Neutrophil (primary cell): ENCODE results near the gene YARS2.

Experiments
- H3K27ac ChIP-seq: fragments of 200-600 bp; sonication (generic); 2 replicates; pipeline ENCODE4 v1.5.1; 2016; ENCODE audit warnings: mild to moderate bottlenecking, moderate library complexity
- H3K27me3 ChIP-seq: fragments of 200-600 bp; sonication (generic); 2 replicates; pipeline ENCODE4 v1.6.0; 2016; ENCODE audit warnings: mild to moderate bottlenecking
- H3K36me3 ChIP-seq: fragments of 200-600 bp; sonication (generic); 2 replicates; pipeline ENCODE4 v1.5.1; 2017
- H3K4me1 ChIP-seq, 2 experiments: fragments of 200-600 bp in 1 of 2; sonication (generic) in 1 of 2; 1 replicate in 1 of 2; 2 replicates in 1 of 2; pipeline versions ENCODE4 v1.5.1 to v1.6.1; 2013 to 2016; ENCODE audit warnings: low read depth in 1 of 2, low read length in 1 of 2, mild to moderate bottlenecking in 1 of 2, moderate library complexity in 1 of 2; ENCODE audit not compliant: control insufficient read depth in 1 of 2, insufficient read depth in 1 of 2
- H3K4me3 ChIP-seq, 2 experiments: fragments of 200-600 bp in 1 of 2; sonication (generic) in 1 of 2; 1 replicate in 1 of 2; 2 replicates in 1 of 2; pipeline ENCODE4 v1.5.1; 2013 to 2016; ENCODE audit warnings: low read depth in 1 of 2, low read length in 1 of 2, mild to moderate bottlenecking in 1 of 2, moderate library complexity in 1 of 2
- H3K9me3 ChIP-seq: fragments of 200-600 bp; sonication (generic); 2 replicates; pipeline ENCODE4 v1.5.1; 2016
- TF ChIP-seq, protein P1 (sequence below): fragments of 200-600 bp; sonication (generic); IDR thresholded peaks from 2 replicates; pipeline ENCODE4 v1.5.1; 2016; ENCODE audit warnings: antibody characterized with exemption

YARS2 gene

DNA sequence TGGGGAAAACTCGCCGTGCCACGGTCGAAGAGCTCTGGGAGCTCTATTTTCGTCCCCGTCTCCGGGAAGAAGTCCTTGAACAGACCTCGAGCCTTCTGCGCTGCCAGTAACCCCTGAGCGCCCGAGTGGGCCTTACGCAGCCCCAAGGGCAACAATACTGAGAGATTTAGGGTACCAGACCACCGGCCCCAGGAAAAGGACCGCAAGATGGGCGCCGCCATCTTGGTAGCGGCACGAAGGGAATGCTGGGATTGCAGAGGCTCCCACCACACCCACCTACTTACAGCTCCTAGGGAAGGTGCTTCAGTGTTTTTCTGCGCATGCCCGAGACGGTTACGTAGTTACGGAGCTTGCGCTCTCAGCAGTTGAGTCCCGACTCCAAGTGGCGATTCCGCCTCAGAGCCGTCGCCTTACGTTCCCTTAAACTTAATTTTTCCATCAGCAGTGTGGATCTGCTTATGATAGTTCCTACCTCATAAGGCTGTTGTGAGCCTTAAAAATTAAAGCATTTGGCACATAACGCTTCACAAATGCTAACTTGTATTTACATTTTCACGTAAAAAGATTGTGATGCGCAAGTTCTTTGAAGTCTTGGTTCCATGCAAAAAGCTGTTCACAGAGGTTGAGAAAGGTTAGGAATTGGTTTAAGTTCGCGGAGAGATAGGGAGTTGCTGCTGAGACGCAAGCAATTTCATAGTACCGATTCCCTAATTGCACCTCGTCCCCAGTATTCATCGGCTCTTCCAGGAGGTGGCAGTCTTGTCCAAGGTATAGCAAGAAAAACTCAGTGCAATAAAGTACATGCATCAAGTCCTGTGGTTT, at the start of gene YARS2:
Gene YARS2 (minus strand): TSS at position 244 of the 822 bp plus-strand sequence. CDS start 23 bp downstream, at position 221.
- Histone ChIP-seq H3K36me3 (peaks cover 17% of the 10 kb centered on the region), H3K4me3 (peak within 1 kb of the TSS; percentile 75 to 88), H3K27me3 (no peaks in the 10 kb centered on the region), H3K27ac (peak within 1 kb of the TSS; percentile 70), H3K9me3 (no peaks in the 10 kb centered on the region), H3K4me1 (peaks cover 6 to 18% of the 10 kb centered on the region in 2 experiments)
- TF ChIP-seq, protein P1, sequence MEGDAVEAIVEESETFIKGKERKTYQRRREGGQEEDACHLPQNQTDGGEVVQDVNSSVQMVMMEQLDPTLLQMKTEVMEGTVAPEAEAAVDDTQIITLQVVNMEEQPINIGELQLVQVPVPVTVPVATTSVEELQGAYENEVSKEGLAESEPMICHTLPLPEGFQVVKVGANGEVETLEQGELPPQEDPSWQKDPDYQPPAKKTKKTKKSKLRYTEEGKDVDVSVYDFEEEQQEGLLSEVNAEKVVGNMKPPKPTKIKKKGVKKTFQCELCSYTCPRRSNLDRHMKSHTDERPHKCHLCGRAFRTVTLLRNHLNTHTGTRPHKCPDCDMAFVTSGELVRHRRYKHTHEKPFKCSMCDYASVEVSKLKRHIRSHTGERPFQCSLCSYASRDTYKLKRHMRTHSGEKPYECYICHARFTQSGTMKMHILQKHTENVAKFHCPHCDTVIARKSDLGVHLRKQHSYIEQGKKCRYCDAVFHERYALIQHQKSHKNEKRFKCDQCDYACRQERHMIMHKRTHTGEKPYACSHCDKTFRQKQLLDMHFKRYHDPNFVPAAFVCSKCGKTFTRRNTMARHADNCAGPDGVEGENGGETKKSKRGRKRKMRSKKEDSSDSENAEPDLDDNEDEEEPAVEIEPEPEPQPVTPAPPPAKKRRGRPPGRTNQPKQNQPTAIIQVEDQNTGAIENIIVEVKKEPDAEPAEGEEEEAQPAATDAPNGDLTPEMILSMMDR, result peak; percentile 75

DNA sequence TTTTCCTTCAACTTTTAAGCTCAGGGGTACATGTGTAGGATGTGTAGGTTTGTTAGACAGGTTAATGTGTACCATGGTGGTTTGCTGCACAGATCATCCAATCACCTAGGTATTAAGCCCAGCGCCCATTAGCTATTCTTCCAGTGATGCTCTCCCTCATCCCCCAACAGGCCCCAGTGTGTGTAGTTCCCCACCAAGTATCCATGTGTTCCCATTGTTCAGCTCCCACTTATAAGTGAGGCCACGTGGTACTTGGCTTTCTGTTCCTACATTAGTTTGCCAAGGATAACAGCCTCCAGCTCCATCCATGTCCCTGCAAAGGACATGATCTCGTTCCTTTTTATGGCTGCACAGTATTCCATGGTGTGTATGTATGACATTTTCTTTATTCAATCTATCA, 48.6 kb upstream of the YARS2 start:
- H3K4me1 ChIP-seq, result no peaks in the 10 kb centered on the region
- no peaks in the 10 kb centered on the region for H3K9me3 ChIP-seq
- H3K27me3 ChIP-seq, result no peaks in the 10 kb centered on the region
- TF ChIP-seq, protein P1, result no peak
- H3K27ac ChIP-seq, result no peak overlapping the region
- peaks cover 7% of the 10 kb centered on the region for H3K36me3 ChIP-seq
- no peak overlapping the region for H3K4me3 ChIP-seq

DNA sequence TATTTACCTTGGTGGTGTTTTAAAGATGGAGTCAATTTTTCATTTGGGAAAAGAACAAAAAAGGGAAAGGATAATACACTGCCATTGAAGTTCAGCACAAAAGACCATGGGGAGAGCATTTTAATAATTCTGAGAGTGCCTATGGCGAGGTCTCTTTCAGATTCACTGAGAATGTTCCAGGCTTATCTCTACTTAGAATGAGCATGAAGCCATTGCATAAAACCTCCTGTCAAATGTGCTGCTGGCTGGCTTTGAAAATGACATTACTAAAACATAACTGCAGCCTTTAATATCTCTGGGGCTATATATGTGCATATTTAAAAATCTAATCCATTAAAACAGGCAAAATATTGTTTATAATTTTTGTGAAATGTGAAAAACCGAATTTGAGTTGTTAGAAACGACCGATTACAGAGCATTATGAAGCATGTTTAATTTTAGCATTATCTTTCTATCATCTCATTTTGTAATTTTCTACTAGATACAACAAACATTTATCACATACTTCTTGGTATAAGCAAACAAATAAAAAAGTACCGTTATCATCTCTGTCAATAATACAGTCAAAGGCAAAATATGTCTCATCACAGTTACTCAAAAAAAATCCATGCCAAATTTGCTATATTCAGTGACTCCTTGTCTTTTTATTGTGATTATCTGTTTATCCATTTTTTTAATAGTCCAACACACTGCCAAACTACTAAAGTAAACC, 45.7 kb upstream of the YARS2 start:
- Histone ChIP-seq H3K4me3 (no peak overlapping the region), H3K36me3 (peaks cover 7% of the 10 kb centered on the region), H3K4me1 (no peaks in the 10 kb centered on the region), H3K27ac (no peak overlapping the region), H3K27me3 (no peaks in the 10 kb centered on the region), H3K9me3 (no peaks in the 10 kb centered on the region)
- TF ChIP-seq, protein P1, result no peak

DNA sequence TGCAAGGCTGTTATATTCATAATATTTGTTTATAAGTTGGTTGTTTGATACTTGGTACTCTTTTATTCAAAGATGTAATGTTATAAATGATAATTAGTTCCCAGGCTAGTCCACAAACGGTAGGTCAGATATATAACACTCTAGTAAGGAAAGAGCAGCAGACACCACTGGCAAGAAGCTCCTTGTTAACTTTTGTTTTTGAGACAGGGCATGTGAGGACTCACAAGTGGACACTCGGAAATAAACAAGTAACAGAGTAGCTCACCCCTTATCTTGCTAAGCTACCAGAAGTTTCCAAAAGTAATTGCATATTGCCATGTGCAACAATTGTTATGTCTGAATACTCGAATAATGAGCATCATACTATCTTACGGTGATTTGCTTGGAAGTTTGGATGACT, 38.6 kb upstream of the YARS2 start:
- H3K4me1 ChIP-seq, result no peaks in the 10 kb centered on the region
- TF ChIP-seq, protein P1, result no peak
- no peaks in the 10 kb centered on the region for H3K27me3 ChIP-seq
- H3K9me3 ChIP-seq, result no peaks in the 10 kb centered on the region
- peaks cover 35% of the 10 kb centered on the region for H3K36me3 ChIP-seq
- H3K4me3 ChIP-seq, result no peak overlapping the region
- H3K27ac ChIP-seq, result no peak overlapping the region

DNA sequence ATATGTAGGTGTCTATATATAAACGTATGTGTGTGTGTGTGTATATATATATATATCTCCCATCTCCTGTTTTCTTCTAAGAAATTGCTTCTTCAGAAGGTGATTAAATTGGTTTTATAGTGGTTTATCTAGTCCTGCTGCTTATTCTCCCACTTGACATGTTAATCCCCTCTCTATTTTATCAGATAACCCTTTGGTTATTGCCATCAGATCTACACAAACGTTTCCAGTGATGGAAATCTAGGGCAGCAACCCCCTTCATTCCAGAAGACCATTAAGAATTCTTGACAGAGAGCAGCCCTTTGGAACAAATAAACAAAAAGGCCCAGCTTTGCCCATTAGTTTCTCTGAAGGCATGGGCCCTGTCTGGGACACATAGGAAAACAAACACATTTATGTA, 34.2 kb upstream of the YARS2 start:
- Histone ChIP-seq H3K36me3 (peaks cover 27% of the 10 kb centered on the region), H3K4me1 (no peaks in the 10 kb centered on the region), H3K4me3 (no peak overlapping the region), H3K27ac (no peak overlapping the region), H3K9me3 (no peaks in the 10 kb centered on the region), H3K27me3 (no peaks in the 10 kb centered on the region)
- TF ChIP-seq, protein P1, result no peak
